ENCODE measurements around the gene CD81.

Gene CD81

GRCh38 chr11:2401436-2401984 lies 24.4 kb downstream of the CD81 start:
- peaks cover 0 to 4% (median 0%) of the 10 kb centered on the region in 5 donors for H3K27me3 ChIP-seq (ENCODE audit: control insufficient read depth in 5 of 5, insufficient read depth in 4 of 5, low read length in 5 of 5)
- H3K36me3 ChIP-seq (ENCODE audit: control insufficient read depth in 5 of 5, insufficient read depth in 5 of 5, low read length in 5 of 5), result peaks cover 0 to 51% (median 43%) of the 10 kb centered on the region in 5 donors
- peak overlapping the region; percentile 94 to 99 (median 98) for H3K4me3 ChIP-seq (ENCODE audit: low read depth in 1 of 5, low read length in 5 of 5)
- peak overlapping the region; percentile 79 for H3K27ac ChIP-seq (ENCODE audit: low read depth, low read length)
- H3K9ac ChIP-seq (ENCODE audit: low read length in 5 of 5), result peak overlapping the region; percentile 77 to 99 (median 97)
- H3K4me1 ChIP-seq (ENCODE audit: control insufficient read depth in 5 of 5, insufficient read depth in 5 of 5, low read length in 5 of 5), result peaks cover 5 to 36% (median 31%) of the 10 kb centered on the region in 5 donors
- H3K9me3 ChIP-seq (ENCODE audit: control insufficient read depth in 5 of 5, low read length in 5 of 5), result no peaks in the 10 kb centered on the region

GRCh38 chr11:2402106-2402505 lies 25.0 kb downstream of the CD81 start:
- Histone ChIP-seq H3K36me3 (ENCODE audit: control insufficient read depth in 5 of 5, insufficient read depth in 5 of 5, low read length in 5 of 5) (peaks cover 0 to 45% (median 37%) of the 10 kb centered on the region in 5 donors), H3K27me3 (ENCODE audit: control insufficient read depth in 5 of 5, insufficient read depth in 4 of 5, low read length in 5 of 5) (peaks cover 0 to 4% (median 0%) of the 10 kb centered on the region in 5 donors), H3K9me3 (ENCODE audit: control insufficient read depth in 5 of 5, low read length in 5 of 5) (no peaks in the 10 kb centered on the region), H3K4me1 (ENCODE audit: control insufficient read depth in 5 of 5, insufficient read depth in 5 of 5, low read length in 5 of 5) (peaks cover 5 to 36% (median 31%) of the 10 kb centered on the region in 5 donors), H3K27ac (ENCODE audit: low read depth, low read length) (no peak overlapping the region), H3K4me3 (ENCODE audit: low read depth in 1 of 5, low read length in 5 of 5) (peak overlapping the region in 2 of 5 donors; percentile 98 to 99), H3K9ac (ENCODE audit: low read length in 5 of 5) (peak overlapping the region in 3 of 5 donors; percentile 96 to 99 (median 97))

- H3K27ac ChIP-seq (ENCODE audit: low read depth, low read length), result no peak overlapping the region
- H3K4me3 ChIP-seq (ENCODE audit: low read depth in 1 of 5, low read length in 5 of 5), result no peak overlapping the region
- peaks cover 0 to 37% (median 31%) of the 10 kb centered on the region in 5 donors for H3K36me3 ChIP-seq (ENCODE audit: control insufficient read depth in 5 of 5, insufficient read depth in 5 of 5, low read length in 5 of 5)
- peaks cover 0 to 4% (median 0%) of the 10 kb centered on the region in 5 donors for H3K27me3 ChIP-seq (ENCODE audit: control insufficient read depth in 5 of 5, insufficient read depth in 4 of 5, low read length in 5 of 5)
- H3K9me3 ChIP-seq (ENCODE audit: control insufficient read depth in 5 of 5, low read length in 5 of 5), result no peaks in the 10 kb centered on the region
- H3K4me1 ChIP-seq (ENCODE audit: control insufficient read depth in 5 of 5, insufficient read depth in 5 of 5, low read length in 5 of 5), result peaks cover 5 to 36% (median 31%) of the 10 kb centered on the region in 5 donors
- no peak overlapping the region for H3K9ac ChIP-seq (ENCODE audit: low read length in 5 of 5)
These were observed 26.0 kb downstream of the CD81 start for GRCh38 chr11:2402890-2403645.

- Histone ChIP-seq H3K27me3 (ENCODE audit: control insufficient read depth in 5 of 5, insufficient read depth in 4 of 5, low read length in 5 of 5) (peaks cover 0 to 10% (median under 1%) of the 10 kb centered on the region in 5 donors), H3K9me3 (ENCODE audit: control insufficient read depth in 5 of 5, low read length in 5 of 5) (no peaks in the 10 kb centered on the region), H3K4me3 (ENCODE audit: low read depth in 1 of 5, low read length in 5 of 5) (no peak overlapping the region), H3K27ac (ENCODE audit: low read depth, low read length) (no peak overlapping the region), H3K36me3 (ENCODE audit: control insufficient read depth in 5 of 5, insufficient read depth in 5 of 5, low read length in 5 of 5) (peaks cover 0 to 30% (median 26%) of the 10 kb centered on the region in 5 donors), H3K4me1 (ENCODE audit: control insufficient read depth in 5 of 5, insufficient read depth in 5 of 5, low read length in 5 of 5) (peaks cover 5 to 19% (median 16%) of the 10 kb centered on the region in 5 donors), H3K9ac (ENCODE audit: low read length in 5 of 5) (no peak overlapping the region)
These were observed 27.7 kb downstream of the CD81 start for GRCh38 chr11:2404735-2405196.

- Histone ChIP-seq H3K4me3 (ENCODE audit: low read depth in 1 of 5, low read length in 5 of 5) (no peak overlapping the region), H3K9me3 (ENCODE audit: control insufficient read depth in 5 of 5, low read length in 5 of 5) (no peaks in the 10 kb centered on the region), H3K9ac (ENCODE audit: low read length in 5 of 5) (no peak overlapping the region), H3K36me3 (ENCODE audit: control insufficient read depth in 5 of 5, insufficient read depth in 5 of 5, low read length in 5 of 5) (peaks cover 0 to 30% (median 26%) of the 10 kb centered on the region in 5 donors), H3K4me1 (ENCODE audit: control insufficient read depth in 5 of 5, insufficient read depth in 5 of 5, low read length in 5 of 5) (peaks cover 0 to 10% (median 9%) of the 10 kb centered on the region in 5 donors), H3K27ac (ENCODE audit: low read depth, low read length) (no peak overlapping the region), H3K27me3 (ENCODE audit: control insufficient read depth in 5 of 5, insufficient read depth in 4 of 5, low read length in 5 of 5) (peaks cover 0 to 9% (median 4%) of the 10 kb centered on the region in 5 donors)
These were observed 29.3 kb downstream of the CD81 start for GRCh38 chr11:2406451-2406850.

- Histone ChIP-seq H3K9ac (ENCODE audit: low read length in 5 of 5) (no peak overlapping the region), H3K36me3 (ENCODE audit: control insufficient read depth in 5 of 5, insufficient read depth in 5 of 5, low read length in 5 of 5) (peaks cover 0 to 28% (median 24%) of the 10 kb centered on the region in 5 donors), H3K4me1 (ENCODE audit: control insufficient read depth in 5 of 5, insufficient read depth in 5 of 5, low read length in 5 of 5) (peaks cover 0 to 5% (median 4%) of the 10 kb centered on the region in 5 donors), H3K27me3 (ENCODE audit: control insufficient read depth in 5 of 5, insufficient read depth in 4 of 5, low read length in 5 of 5) (peaks cover 0 to 9% (median 4%) of the 10 kb centered on the region in 5 donors), H3K27ac (ENCODE audit: low read depth, low read length) (no peak overlapping the region), H3K4me3 (ENCODE audit: low read depth in 1 of 5, low read length in 5 of 5) (no peak overlapping the region), H3K9me3 (ENCODE audit: control insufficient read depth in 5 of 5, low read length in 5 of 5) (no peaks in the 10 kb centered on the region)
These were observed 29.8 kb downstream of the CD81 start for GRCh38 chr11:2406878-2407410.

GRCh38 chr11:2408671-2409070 lies 31.6 kb downstream of the CD81 start:
- Histone ChIP-seq H3K9ac (ENCODE audit: low read length in 5 of 5) (no peak overlapping the region), H3K4me1 (ENCODE audit: control insufficient read depth in 5 of 5, insufficient read depth in 5 of 5, low read length in 5 of 5) (no peaks in the 10 kb centered on the region), H3K36me3 (ENCODE audit: control insufficient read depth in 5 of 5, insufficient read depth in 5 of 5, low read length in 5 of 5) (peaks cover 0 to 11% (median 7%) of the 10 kb centered on the region in 5 donors), H3K4me3 (ENCODE audit: low read depth in 1 of 5, low read length in 5 of 5) (no peak overlapping the region), H3K27ac (ENCODE audit: low read depth, low read length) (no peak overlapping the region), H3K9me3 (ENCODE audit: control insufficient read depth in 5 of 5, low read length in 5 of 5) (no peaks in the 10 kb centered on the region), H3K27me3 (ENCODE audit: control insufficient read depth in 5 of 5, insufficient read depth in 4 of 5, low read length in 5 of 5) (peaks cover 0 to 9% (median 4%) of the 10 kb centered on the region in 5 donors)

- Histone ChIP-seq H3K36me3 (ENCODE audit: control insufficient read depth in 5 of 5, insufficient read depth in 5 of 5, low read length in 5 of 5) (peaks cover 0 to 7% (median 2%) of the 10 kb centered on the region in 5 donors), H3K27me3 (ENCODE audit: control insufficient read depth in 5 of 5, insufficient read depth in 4 of 5, low read length in 5 of 5) (peaks cover 0 to 9% (median 4%) of the 10 kb centered on the region in 5 donors), H3K27ac (ENCODE audit: low read depth, low read length) (no peak overlapping the region), H3K9ac (ENCODE audit: low read length in 5 of 5) (no peak overlapping the region), H3K4me1 (ENCODE audit: control insufficient read depth in 5 of 5, insufficient read depth in 5 of 5, low read length in 5 of 5) (no peaks in the 10 kb centered on the region), H3K4me3 (ENCODE audit: low read depth in 1 of 5, low read length in 5 of 5) (no peak overlapping the region), H3K9me3 (ENCODE audit: control insufficient read depth in 5 of 5, low read length in 5 of 5) (no peaks in the 10 kb centered on the region)
These were observed 32.0 kb downstream of the CD81 start for GRCh38 chr11:2409126-2409525.

GRCh38 chr11:2409611-2410468 lies 32.7 kb downstream of the CD81 start:
- Histone ChIP-seq H3K27ac (ENCODE audit: low read depth, low read length) (no peak overlapping the region), H3K36me3 (ENCODE audit: control insufficient read depth in 5 of 5, insufficient read depth in 5 of 5, low read length in 5 of 5) (no peaks in the 10 kb centered on the region), H3K27me3 (ENCODE audit: control insufficient read depth in 5 of 5, insufficient read depth in 4 of 5, low read length in 5 of 5) (peaks cover 0 to 9% (median 4%) of the 10 kb centered on the region in 5 donors), H3K4me3 (ENCODE audit: low read depth in 1 of 5, low read length in 5 of 5) (no peak overlapping the region), H3K9me3 (ENCODE audit: control insufficient read depth in 5 of 5, low read length in 5 of 5) (no peaks in the 10 kb centered on the region), H3K4me1 (ENCODE audit: control insufficient read depth in 5 of 5, insufficient read depth in 5 of 5, low read length in 5 of 5) (no peaks in the 10 kb centered on the region), H3K9ac (ENCODE audit: low read length in 5 of 5) (no peak overlapping the region)

Data from subcutaneous abdominal adipose tissue (tissue), 5 donors.